H1 (cell line): Measurements from ENCODE around the gene LNPEP. TPM values are rescaled to one million over a fixed set of nuclear protein-coding genes. Genes with fewer than 3 reads are reported as not detected.

Experiments
- CTCF ChIA-PET: fragments of 300-600 bp; sonication (Branson Sonifier 250); formaldehyde crosslinking; loops from one replicate; lab custom pipeline; 2021; ENCODE audit not compliant: partially characterized antibody; lab: Charles Lee
- POLR2A ChIA-PET: fragments of 300-600 bp; sonication (Branson Sonifier 250); formaldehyde crosslinking; loops from one replicate; lab custom pipeline; 2021; ENCODE audit warnings: inconsistent platforms; ENCODE audit not compliant: partially characterized antibody; lab: Charles Lee
- DNase-seq, 2 experiments: peaks; one replicate each; pipeline versions ENCODE4 v3.0.0 to v3.0.0-alpha.2; 2010 to 2022; ENCODE audit warnings: low spot score in 2 of 2, low read depth in 1 of 2, mixed read lengths in 1 of 2
- FAIRE-seq: peaks from 2 replicates; lab custom pipeline; 2011; peaks lifted over from hg19 to GRCh38; lab: Jason Lieb, UNC
- H2AFZ ChIP-seq: 2 replicates; pipeline ENCODE4 v1.8.1; 2012; ENCODE audit warnings: low read length, inconsistent platforms
- H2AK5ac ChIP-seq: 2 replicates; pipeline ENCODE4 v1.6.1; 2013; ENCODE audit warnings: low read depth, low read length
- H2BK120ac ChIP-seq: replicated peaks from 2 replicates; pipeline ENCODE3; 2013; ENCODE audit warnings: low read depth, low read length, inconsistent platforms
- H2BK12ac ChIP-seq: 2 replicates; pipeline ENCODE4 v1.6.1; 2013; ENCODE audit warnings: low read depth, low read length
- H2BK15ac ChIP-seq: 2 replicates; pipeline ENCODE4 v1.6.1; 2013; ENCODE audit warnings: low read length
- H2BK20ac ChIP-seq: 2 replicates; pipeline ENCODE4 v1.6.1; 2013; ENCODE audit warnings: low read length
- H2BK5ac ChIP-seq: 2 replicates; pipeline ENCODE4 v1.6.1; 2013; ENCODE audit warnings: low read depth, low read length
- H3K14ac ChIP-seq: 2 replicates; pipeline ENCODE4 v1.6.1; 2013; ENCODE audit warnings: inconsistent platforms; ENCODE audit not compliant: insufficient read length
- H3K18ac ChIP-seq: 2 replicates; pipeline ENCODE4 v1.6.1; 2013; ENCODE audit warnings: low read length; ENCODE audit errors: extremely low read depth
- H3K23ac ChIP-seq: 2 replicates; pipeline ENCODE4 v1.6.1; 2013; ENCODE audit warnings: inconsistent platforms; ENCODE audit not compliant: insufficient read length
- H3K23me2 ChIP-seq: 2 replicates; pipeline ENCODE4 v1.6.1; 2013; ENCODE audit warnings: low read depth, low read length
- H3K27ac ChIP-seq: 2 replicates; pipeline ENCODE4 v1.6.1; 2011; ENCODE audit warnings: low read depth, low read length, inconsistent platforms
- H3K27me3 ChIP-seq, 4 experiments: replicated peaks in 1 of 4; 1 replicate in 1 of 4; 2 replicates in 3 of 4; pipeline versions ENCODE4 v1.6.1 to v1.8.1; 2011 to 2013; ENCODE audit warnings: low read length in 3 of 4, mild to moderate bottlenecking in 3 of 4, inconsistent platforms in 2 of 4, mixed read lengths in 2 of 4, moderate library complexity in 1 of 4; ENCODE audit not compliant: control insufficient read depth in 3 of 4, insufficient read depth in 3 of 4; ENCODE audit errors: extremely low read depth in 1 of 4
- H3K36me3 ChIP-seq, 4 experiments: 2 replicates each; pipeline versions ENCODE4 v1.6.1 to v1.8.1; 2011 to 2013; ENCODE audit warnings: mild to moderate bottlenecking in 4 of 4, low read length in 3 of 4, moderate library complexity in 2 of 4, control low read depth in 1 of 4, inconsistent platforms in 1 of 4; ENCODE audit not compliant: insufficient read depth in 4 of 4, control insufficient read depth in 2 of 4
- H3K4ac ChIP-seq: replicated peaks from 2 replicates; pipeline ENCODE3; 2013; ENCODE audit warnings: low read length, low read depth, mixed read lengths, inconsistent platforms; ENCODE audit not compliant: insufficient read length
- H3K4me1 ChIP-seq, 4 experiments: replicated peaks in 1 of 4; 1 replicate in 1 of 4; 2 replicates in 3 of 4; pipeline versions ENCODE4 v1.6.1 to v1.8.1; 2011 to 2013; ENCODE audit warnings: low read length in 3 of 4, inconsistent platforms in 2 of 4, mixed read lengths in 1 of 4; ENCODE audit not compliant: insufficient read depth in 4 of 4, control insufficient read depth in 3 of 4
- H3K4me2 ChIP-seq, 2 experiments: 2 replicates each; pipeline versions ENCODE4 v1.6.1 to v1.8.1; 2011 to 2013; ENCODE audit warnings: low read depth in 2 of 2, low read length in 2 of 2, control low read depth in 1 of 2, inconsistent platforms in 1 of 2, mild to moderate bottlenecking in 1 of 2; ENCODE audit not compliant: insufficient read depth in 1 of 2
- H3K4me3 ChIP-seq, 4 experiments: fragments of 200-600, 300-600 bp in 1 of 4; sonication (generic), shearing (Covaris generic), sonication (Bioruptor Twin) in 1 of 4; 2 replicates each; pipeline versions ENCODE4 v1.5.1 to v1.8.1; 2011 to 2016; ENCODE audit warnings: low read length in 4 of 4, low read depth in 3 of 4, control low read depth in 2 of 4, inconsistent platforms in 2 of 4, mild to moderate bottlenecking in 2 of 4, mixed read lengths in 1 of 4, moderate library complexity in 1 of 4; ENCODE audit not compliant: insufficient read depth in 2 of 4; ENCODE audit errors: extremely low read depth in 1 of 4
- H3K56ac ChIP-seq: replicated peaks from 2 replicates; pipeline ENCODE3; 2013; ENCODE audit warnings: low read depth, mild to moderate bottlenecking, mixed read lengths, low read length, inconsistent platforms; ENCODE audit not compliant: insufficient read length
- H3K79me1 ChIP-seq: 2 replicates; pipeline ENCODE4 v1.6.1; 2013; ENCODE audit warnings: low read depth, low read length, control low read depth
- H3K79me2 ChIP-seq, 2 experiments: 2 replicates each; pipeline versions ENCODE4 v1.6.1 to v1.8.1; 2012 to 2013; ENCODE audit warnings: low read length in 2 of 2, mild to moderate bottlenecking in 2 of 2, inconsistent platforms in 1 of 2; ENCODE audit not compliant: insufficient read depth in 2 of 2, control insufficient read depth in 1 of 2
- H3K9ac ChIP-seq, 4 experiments: replicated peaks in 1 of 4; 1 replicate in 1 of 4; 2 replicates in 3 of 4; pipeline versions ENCODE4 v1.6.1 to v1.8.1; 2011 to 2013; ENCODE audit warnings: low read depth in 3 of 4, low read length in 3 of 4, control low read depth in 2 of 4, mild to moderate bottlenecking in 2 of 4, moderate library complexity in 2 of 4, inconsistent platforms in 1 of 4; ENCODE audit errors: extremely low read depth in 1 of 4
- H3K9me3 ChIP-seq, 2 experiments: 2 replicates each; pipeline versions ENCODE4 v1.6.1 to v1.8.1; 2012 to 2013; ENCODE audit warnings: mild to moderate bottlenecking in 2 of 2, moderate library complexity in 2 of 2, control low read depth in 1 of 2, inconsistent platforms in 1 of 2, low read depth in 1 of 2, low read length in 1 of 2, mixed read lengths in 1 of 2; ENCODE audit not compliant: insufficient read depth in 2 of 2
- H4K20me1 ChIP-seq, 2 experiments: replicated peaks in 1 of 2; 2 replicates each; pipeline versions ENCODE3 to v1.8.1; 2011 to 2013; ENCODE audit warnings: inconsistent platforms in 2 of 2, low read length in 2 of 2, mild to moderate bottlenecking in 1 of 2; ENCODE audit not compliant: insufficient read depth in 2 of 2, control insufficient read depth in 1 of 2
- H4K5ac ChIP-seq: 2 replicates; pipeline ENCODE4 v1.6.1; 2013; ENCODE audit warnings: low read length, low read depth, mixed read lengths, inconsistent platforms; ENCODE audit not compliant: insufficient read length
- H4K8ac ChIP-seq: 2 replicates; pipeline ENCODE4 v1.8.0; 2013; ENCODE audit warnings: mild to moderate bottlenecking, moderate library complexity, low read length, inconsistent platforms; ENCODE audit not compliant: insufficient read depth; ENCODE audit errors: extremely low read depth
- H4K91ac ChIP-seq: replicated peaks from 2 replicates; pipeline ENCODE3; 2013; ENCODE audit warnings: low read length, mixed read lengths, inconsistent platforms; ENCODE audit not compliant: insufficient read length
- CBX5 ChIP-seq: fragments of 300-800, 300-1000 bp; sonication (generic); IDR thresholded peaks from 2 replicates; pipeline ENCODE4 v1.7.1; 2016; ENCODE audit warnings: antibody characterized with exemption, low read length, low read depth
- CHD2 ChIP-seq: IDR thresholded peaks from 2 replicates; pipeline ENCODE4 v1.6.1; 2012; ENCODE audit warnings: low read length, improper control_type of control experiment
- E2F6 ChIP-seq: IDR thresholded peaks from 2 replicates; pipeline ENCODE4 v1.6.1; 2012; ENCODE audit warnings: inconsistent platforms
- MAX ChIP-seq: IDR thresholded peaks from 2 replicates; pipeline ENCODE4 v1.6.1; 2012; ENCODE audit warnings: inconsistent platforms
- PHF8 ChIP-seq: fragments of 200-600 bp; sonication (generic); conservative IDR thresholded peaks from 2 replicates; pipeline ENCODE4 v1.7.1; 2012; ENCODE audit warnings: low read depth, mild to moderate bottlenecking, inconsistent platforms, low read length, moderate library complexity
- RFX5 ChIP-seq: IDR thresholded peaks from 2 replicates; pipeline ENCODE4 v1.6.1; 2011; ENCODE audit warnings: low read depth, low read length, improper control_type of control experiment, borderline replicate concordance
- TBP ChIP-seq: IDR thresholded peaks from 2 replicates; pipeline ENCODE4 v1.6.1; 2011; ENCODE audit warnings: low read depth, low read length, improper control_type of control experiment
- TEAD4 ChIP-seq: IDR thresholded peaks from 2 replicates; pipeline ENCODE4 v1.6.1; 2012; ENCODE audit warnings: low read depth, low read length, inconsistent platforms, mixed read lengths
- WGBS, 2 experiments: shearing (Covaris generic) in 1 of 2; methylation state at CpG; one replicate each; pipeline versions ENCODE4 v1.1.6 to v1.1.7; 2013 to 2015; ENCODE audit warnings: low lambda C conversion rate in 2 of 2, mixed read lengths in 2 of 2, inconsistent platforms in 1 of 2, low coverage in 1 of 2, missing lambda C conversion rate in 1 of 2; ENCODE audit not compliant: insufficient replicate concordance in 2 of 2, insufficient coverage in 1 of 2, insufficient read length in 1 of 2; ENCODE audit errors: extremely low coverage in 1 of 2, missing lambda C conversion rate in 1 of 2; 5-methylcytosine and 5-hydroxymethylcytosine counted together
- polyA plus RNA-seq, 7 experiments: library from polyadenylated mRNA; depleted of rRNA in 3 of 7; stranded (reverse) in 5 of 7; unstranded in 2 of 7; fragments of >200 nt in 5 of 7; fragments of 200-250 nt in 2 of 7; gene quantifications; 1 replicate in 5 of 7; 2 replicates in 1 of 7; 4 replicates in 1 of 7; pipeline versions ENCODE4 v1.2.1 to v1.2.3, GENCODE V29; 2011 to 2013; ENCODE audit warnings: missing spikeins in 2 of 7, mixed read lengths in 2 of 7
- total RNA-seq: library from RNA; stranded (reverse); fragmentation: NEBNext Ultra II Directional; extraction: Animal tissue kit (Norgen Biotek cat#: 25700); gene quantifications from 2 replicates; pipeline ENCODE4 v1.2.1, GENCODE V29; 2021

LNPEP gene
- total and polyA plus RNA-seq, 2 of the 8 experiments (the other 6 are each of a cell fraction or from before 2014, with no cell fraction given), result 1.8 to 4.5 TPM

GRCh38 chr5:97011567-97011966, 75.7 kb downstream of the LNPEP start:
- Histone ChIP-seq H2AFZ (no peak overlapping the region), H3K27me3 (no peaks in the 10 kb centered on the region), H2AK5ac (no peak overlapping the region), H3K79me1 (no peaks in the 10 kb centered on the region), H3K4me1 (0 out of 7 replicates have a peak, but pooled peaks cover 0 to 4% (median 0%) of the 10 kb centered on the region in 4 experiments), H4K5ac (no peak overlapping the region), H2BK20ac (no peak overlapping the region), H3K36me3 (no peaks in the 10 kb centered on the region), H4K20me1 (no peaks in the 10 kb centered on the region), H3K4ac (no peak overlapping the region), H3K4me2 (no peak overlapping the region), H3K23ac (no peak overlapping the region), H3K9ac (no peak overlapping the region), H3K14ac (no peak overlapping the region), H3K56ac (no peak overlapping the region), H2BK15ac (no peak overlapping the region), H3K9me3 (no peaks in the 10 kb centered on the region), H2BK5ac (no peak overlapping the region), H3K27ac (no peak overlapping the region), H2BK120ac (no peak overlapping the region), H2BK12ac (no peak overlapping the region), H3K18ac (no peak overlapping the region), H4K91ac (no peak overlapping the region), H3K4me3 (no peak overlapping the region), H3K79me2 (no peaks in the 10 kb centered on the region), H4K8ac (no peak overlapping the region), H3K23me2 (no peaks in the 10 kb centered on the region)
- ChIA-PET POLR2A (no interaction called here), CTCF (interaction anchor here (0.9 to 3.8 kb wide), 7 partner anchors 14 to 151 kb away, joined by 3 to 21 read pairs (median 4); no protein-coding TSS in a partner anchor)
- 92% methylated on average over 2 of the region's 2 CpGs; no CpG with 5 or more reads in 1 of the 2 experiments for WGBS, 2 experiments
- no peak for DNase-seq
- FAIRE-seq, result no peak
- no peak for TF ChIP-seq RFX5
- no peak for TF ChIP-seq CHD2
- TF ChIP-seq PHF8, result no peak
- no peak for TF ChIP-seq E2F6
- TF ChIP-seq TBP, result no peak
- no peak for TF ChIP-seq CBX5
- TF ChIP-seq MAX, result no peak
- TF ChIP-seq TEAD4, result no peak
